Spleen (tissue), 7 donors: ENCODE data around the gene DRGX.

Experiments used
- CTCF ChIP-seq, 11 experiments: fragments of 200-600 bp in 7 of 11; fragments of 450-650 bp in 4 of 11; sonication (generic) in 4 of 11; IDR thresholded peaks in 8 of 11; conservative IDR thresholded peaks in 3 of 11; 1 replicate in 7 of 11; 2 replicates in 4 of 11; pipeline versions ENCODE4 v1.4.0 to v1.8.0; 2016 to 2021; ENCODE audit warnings: antibody characterized with exemption in 11 of 11, inconsistent platforms in 4 of 11, mild to moderate bottlenecking in 1 of 11
- POLR2A ChIP-seq, 3 donors: fragments of 450-650 bp; IDR thresholded peaks; one replicate each; pipeline ENCODE4 v1.5.1; 2017; ENCODE audit warnings: antibody characterized with exemption in 3 of 3, mild to moderate bottlenecking in 1 of 3
- POLR2AphosphoS5 ChIP-seq, 3 donors: sonication (generic); formaldehyde crosslinking; IDR thresholded peaks; one replicate each; pipeline ENCODE4 v1.5.1; 2017; ENCODE audit warnings: antibody characterized with exemption in 3 of 3
- donor health status: DM: no; HTN: no; CAD: no; lungs with moderate emphysema.
- donor health status: DM: no; HTN: no; CAD: no.
- donor health status: DM: no; HTN: no; CAD: no.

GRCh38 chr10:49338604-49339003 lies 57.3 kb downstream of the DRGX start:
- TF ChIP-seq CTCF (IDR thresholded peaks at IDR 0.05 in 8 of 11, conservative IDR thresholded peaks at IDR 0.05 in 3 of 11) (no peak), POLR2A (IDR thresholded peaks at IDR 0.05) (no peak), POLR2AphosphoS5 (IDR thresholded peaks at IDR 0.05) (no peak)
